CD4-positive, alpha-beta memory T cell (primary cell): ENCODE data around the gene GALNT12. TPM values are rescaled to one million over a fixed set of nuclear protein-coding genes. Genes with fewer than 3 reads are reported as not detected.

Source experiments
- CTCF ChIA-PET: fragments of 350-600 bp; sonication (Branson Sonifier 250); formaldehyde crosslinking; loops from one replicate; lab custom pipeline; 2021; ENCODE audit warnings: inconsistent platforms; ENCODE audit not compliant: partially characterized antibody; lab: Charles Lee
- POLR2A ChIA-PET: fragments of 350-600 bp; sonication (Branson Sonifier 250); formaldehyde crosslinking; loops from one replicate; lab custom pipeline; 2021; ENCODE audit not compliant: partially characterized antibody; lab: Charles Lee
- DNase-seq, 5 donors: peaks; one replicate each; pipeline versions ENCODE4 v3.0.0 to v3.0.0-alpha.2; 2020 to 2022; ENCODE audit warnings: mixed read lengths in 1 of 5
- H3K27ac ChIP-seq: one replicate; pipeline ENCODE4 v1.7.0; 2013; ENCODE audit warnings: low read depth, low read length
- H3K27me3 ChIP-seq: 2 replicates; pipeline ENCODE4 v1.7.0; 2013; ENCODE audit warnings: mild to moderate bottlenecking, low read length, moderate library complexity; ENCODE audit not compliant: insufficient read depth
- H3K36me3 ChIP-seq: 2 replicates; pipeline ENCODE4 v1.7.0; 2013; ENCODE audit warnings: mild to moderate bottlenecking, low read length, moderate library complexity; ENCODE audit not compliant: insufficient read depth
- H3K4me1 ChIP-seq: 2 replicates; pipeline ENCODE4 v1.7.0; 2013; ENCODE audit warnings: mild to moderate bottlenecking, low read length, moderate library complexity; ENCODE audit not compliant: insufficient read depth
- H3K4me3 ChIP-seq, 2 donors: one replicate each; pipeline ENCODE4 v1.7.0; 2013; ENCODE audit warnings: low read length in 2 of 2, mild to moderate bottlenecking in 1 of 2
- H3K9me3 ChIP-seq, 2 donors: one replicate each; pipeline ENCODE4 v1.7.0; 2013; ENCODE audit warnings: low read length in 2 of 2, control low read depth in 1 of 2; ENCODE audit not compliant: control insufficient read depth in 1 of 2
- H3K27ac Mint-ChIP-seq, 7 donors: one replicate each; pipeline ENCODE4 v1.8.0; 2020 to 2021; ENCODE audit warnings: mixed read lengths in 7 of 7, mild to moderate bottlenecking in 6 of 7, inconsistent platforms in 3 of 7, moderate library complexity in 3 of 7
- H3K27me3 Mint-ChIP-seq, 2 donors: one replicate each; pipeline ENCODE4 v1.8.0; 2020 to 2021; ENCODE audit warnings: mixed read lengths in 2 of 2
- H3K36me3 Mint-ChIP-seq, 2 donors: one replicate each; pipeline ENCODE4 v1.8.0; 2020 to 2021; ENCODE audit warnings: mixed read lengths in 2 of 2, inconsistent platforms in 1 of 2, mild to moderate bottlenecking in 1 of 2
- H3K4me1 Mint-ChIP-seq, 4 donors: one replicate each; pipeline ENCODE4 v1.8.0; 2020 to 2021; ENCODE audit warnings: mixed read lengths in 4 of 4, mild to moderate bottlenecking in 1 of 4
- H3K4me3 Mint-ChIP-seq, 8 donors: one replicate each; pipeline ENCODE4 v1.8.0; 2020 to 2021; ENCODE audit warnings: mixed read lengths in 8 of 8, mild to moderate bottlenecking in 7 of 8, moderate library complexity in 6 of 8, inconsistent platforms in 3 of 8
- H3K9me3 Mint-ChIP-seq, 8 donors: one replicate each; pipeline ENCODE4 v1.8.0; 2020 to 2021; ENCODE audit warnings: mixed read lengths in 8 of 8, mild to moderate bottlenecking in 5 of 8, inconsistent platforms in 3 of 8, moderate library complexity in 1 of 8
- intact Hi-C: fragments of 100-400 bp; cut with micrococcal nuclease; formaldehyde crosslinking; loops from one replicate; pipeline ENCODE4 v1.15.1; 2023
- polyA plus RNA-seq, 2 donors: library from polyadenylated mRNA; unstranded; fragments of 300-500 nt; fragmentation: Illumina TruSeq; gene quantifications; one replicate each; pipeline ENCODE4 v1.2.3, GENCODE V29; 2021
- total RNA-seq, 2 experiments: library from RNA; stranded (reverse); gene quantifications; one replicate each; pipeline ENCODE4 v1.2.3, GENCODE V29; 2021

GALNT12 gene
- total and polyA plus RNA-seq, 4 experiments from 2014 or later: 3.1 to 13.8 (median 8.6) TPM

GRCh38 chr9:98823666-98824334, 16.3 kb downstream of the GALNT12 start:
- no peak overlapping the region for H3K27ac ChIP-seq
- H3K4me1 ChIP-seq: no peaks in the 10 kb centered on the region
- H3K36me3 ChIP-seq: peaks cover 5% of the 10 kb centered on the region
- Mint-ChIP-seq H3K27me3 (no peaks in the 10 kb centered on the region), H3K4me3 (no peak overlapping the region), H3K27ac (no peak overlapping the region), H3K9me3 (no peaks in the 10 kb centered on the region), H3K36me3 (peaks cover 24 to 30% of the 10 kb centered on the region in 2 donors), H3K4me1 (peaks cover 0 to 5% (median 1%) of the 10 kb centered on the region in 4 donors)
- DNase-seq: no peak
- ChIA-PET POLR2A (no interaction called here), CTCF (no interaction called here)
- H3K27me3 ChIP-seq: no peaks in the 10 kb centered on the region
- intact Hi-C loops: no loop called here
- H3K9me3 ChIP-seq: no peaks in the 10 kb centered on the region
- H3K4me3 ChIP-seq: no peak overlapping the region

GRCh38 chr9:98825414-98825813, 17.9 kb downstream of the GALNT12 start:
- H3K27me3 ChIP-seq: no peaks in the 10 kb centered on the region
- no peaks in the 10 kb centered on the region for H3K27me3 Mint-ChIP-seq
- no peak for DNase-seq
- peaks cover 0 to 2% (median under 1%) of the 10 kb centered on the region in 4 donors for H3K4me1 Mint-ChIP-seq
- no peaks in the 10 kb centered on the region for H3K4me1 ChIP-seq
- CTCF ChIA-PET: interaction anchor here (0.7 to 1.4 kb wide), 4 partner anchors 18 to 51 kb away, joined by 3 read pairs; no protein-coding TSS in a partner anchor
- H3K27ac Mint-ChIP-seq: no peak overlapping the region
- POLR2A ChIA-PET: no interaction called here
- no peak overlapping the region for H3K4me3 Mint-ChIP-seq
- peaks cover 28 to 31% of the 10 kb centered on the region in 2 donors for H3K36me3 Mint-ChIP-seq
- no peak overlapping the region for H3K27ac ChIP-seq
- no peaks in the 10 kb centered on the region for H3K9me3 ChIP-seq
- intact Hi-C loops: no loop called here
- no peak overlapping the region for H3K4me3 ChIP-seq
- peaks cover 5% of the 10 kb centered on the region for H3K36me3 ChIP-seq
- no peaks in the 10 kb centered on the region for H3K9me3 Mint-ChIP-seq

- Mint-ChIP-seq H3K27me3 (no peaks in the 10 kb centered on the region), H3K36me3 (peaks cover 32 to 35% of the 10 kb centered on the region in 2 donors), H3K4me1 (peaks cover 0 to 2% (median under 1%) of the 10 kb centered on the region in 4 donors), H3K4me3 (no peak overlapping the region), H3K9me3 (no peaks in the 10 kb centered on the region), H3K27ac (peak overlapping the region in 1 of 7 donors; percentile 12)
- ChIA-PET POLR2A (no interaction called here), CTCF (interaction anchor here (1.2 kb wide), 1 partner anchor 22 kb away, joined by 3 read pairs; no protein-coding TSS in a partner anchor)
- Histone ChIP-seq H3K9me3 (no peaks in the 10 kb centered on the region), H3K27me3 (no peaks in the 10 kb centered on the region), H3K4me3 (no peak overlapping the region), H3K4me1 (no peaks in the 10 kb centered on the region), H3K36me3 (peaks cover 5% of the 10 kb centered on the region), H3K27ac (no peak overlapping the region)
- no peak for DNase-seq
- intact Hi-C loops: no loop called here
These were observed 19.2 kb downstream of the GALNT12 start for GRCh38 chr9:98826716-98827115.

- ChIA-PET POLR2A (no interaction called here), CTCF (no interaction called here)
- Mint-ChIP-seq H3K27ac (no peak overlapping the region), H3K9me3 (no peaks in the 10 kb centered on the region), H3K4me1 (peaks cover 0 to 1% (median 0%) of the 10 kb centered on the region in 4 donors), H3K4me3 (no peak overlapping the region), H3K27me3 (no peaks in the 10 kb centered on the region), H3K36me3 (peaks cover 30 to 40% of the 10 kb centered on the region in 2 donors)
- Histone ChIP-seq H3K36me3 (no peaks in the 10 kb centered on the region), H3K4me3 (no peak overlapping the region), H3K27ac (no peak overlapping the region), H3K9me3 (no peaks in the 10 kb centered on the region), H3K4me1 (no peaks in the 10 kb centered on the region), H3K27me3 (no peaks in the 10 kb centered on the region)
- no peak for DNase-seq
- intact Hi-C loops: no loop called here
These were observed 22.3 kb downstream of the GALNT12 start for GRCh38 chr9:98829766-98830165.

GRCh38 chr9:98830554-98830953, 23.1 kb downstream of the GALNT12 start:
- no peaks in the 10 kb centered on the region for H3K9me3 ChIP-seq
- Mint-ChIP-seq H3K9me3 (no peaks in the 10 kb centered on the region), H3K36me3 (peaks cover 38 to 48% of the 10 kb centered on the region in 2 donors), H3K4me1 (peaks cover 0 to 1% (median 0%) of the 10 kb centered on the region in 4 donors), H3K27me3 (no peaks in the 10 kb centered on the region), H3K4me3 (no peak overlapping the region), H3K27ac (no peak overlapping the region)
- no peaks in the 10 kb centered on the region for H3K27me3 ChIP-seq
- H3K4me1 ChIP-seq: no peaks in the 10 kb centered on the region
- intact Hi-C loops: no loop called here
- no peaks in the 10 kb centered on the region for H3K36me3 ChIP-seq
- CTCF ChIA-PET: interaction anchor here (2.1 kb wide), 1 partner anchor 17 kb away, joined by 9 read pairs; no protein-coding TSS in a partner anchor
- POLR2A ChIA-PET: no interaction called here
- H3K27ac ChIP-seq: no peak overlapping the region
- DNase-seq: no peak
- H3K4me3 ChIP-seq: no peak overlapping the region

- H3K36me3 Mint-ChIP-seq: peaks cover 44 to 48% of the 10 kb centered on the region in 2 donors
- POLR2A ChIA-PET: no interaction called here
These were observed 24.2 kb downstream of the GALNT12 start for GRCh38 chr9:98831696-98832095.

GRCh38 chr9:98832768-98833089, 25.3 kb downstream of the GALNT12 start:
- H3K9me3 Mint-ChIP-seq: no peaks in the 10 kb centered on the region
- peaks cover 0 to under 1% (median 0%) of the 10 kb centered on the region in 4 donors for H3K4me1 Mint-ChIP-seq
- CTCF ChIA-PET: no interaction called here
- Histone ChIP-seq H3K36me3 (peaks cover 5% of the 10 kb centered on the region), H3K27ac (no peak overlapping the region), H3K27me3 (no peaks in the 10 kb centered on the region), H3K9me3 (no peaks in the 10 kb centered on the region), H3K4me3 (no peak overlapping the region), H3K4me1 (no peaks in the 10 kb centered on the region)
- POLR2A ChIA-PET: no interaction called here
- no peaks in the 10 kb centered on the region for H3K27me3 Mint-ChIP-seq
- DNase-seq: no peak
- peak overlapping the region in 1 of 7 donors; percentile 38 for H3K27ac Mint-ChIP-seq
- H3K36me3 Mint-ChIP-seq: peaks cover 45 to 46% of the 10 kb centered on the region in 2 donors
- no peak overlapping the region for H3K4me3 Mint-ChIP-seq
- intact Hi-C loops: no loop called here

More at GRCh38 chr9:98831696-98832095, 24.2 kb downstream of the GALNT12 start:
- DNase-seq: no peak
- Histone ChIP-seq H3K4me3 (no peak overlapping the region), H3K9me3 (no peaks in the 10 kb centered on the region), H3K4me1 (no peaks in the 10 kb centered on the region), H3K27ac (no peak overlapping the region), H3K27me3 (no peaks in the 10 kb centered on the region), H3K36me3 (no peaks in the 10 kb centered on the region)
- no peak overlapping the region for H3K4me3 Mint-ChIP-seq
- H3K27ac Mint-ChIP-seq: no peak overlapping the region
- intact Hi-C loops: no loop called here
- H3K4me1 Mint-ChIP-seq: peaks cover 0 to 1% (median 0%) of the 10 kb centered on the region in 4 donors
- CTCF ChIA-PET: interaction anchor here (2.1 kb wide), 1 partner anchor 16 kb away, joined by 9 read pairs; no protein-coding TSS in a partner anchor
- no peaks in the 10 kb centered on the region for H3K9me3 Mint-ChIP-seq
- no peaks in the 10 kb centered on the region for H3K27me3 Mint-ChIP-seq
